ENCODE measurements around the gene OLIG3. TPM values are rescaled to one million over a fixed set of nuclear protein-coding genes. Genes with fewer than 3 reads are reported as not detected.

OLIG3 gene
- polyA plus RNA-seq, 1 of the 3 experiments (the other 2 are of a cell fraction): not detected

DNA sequence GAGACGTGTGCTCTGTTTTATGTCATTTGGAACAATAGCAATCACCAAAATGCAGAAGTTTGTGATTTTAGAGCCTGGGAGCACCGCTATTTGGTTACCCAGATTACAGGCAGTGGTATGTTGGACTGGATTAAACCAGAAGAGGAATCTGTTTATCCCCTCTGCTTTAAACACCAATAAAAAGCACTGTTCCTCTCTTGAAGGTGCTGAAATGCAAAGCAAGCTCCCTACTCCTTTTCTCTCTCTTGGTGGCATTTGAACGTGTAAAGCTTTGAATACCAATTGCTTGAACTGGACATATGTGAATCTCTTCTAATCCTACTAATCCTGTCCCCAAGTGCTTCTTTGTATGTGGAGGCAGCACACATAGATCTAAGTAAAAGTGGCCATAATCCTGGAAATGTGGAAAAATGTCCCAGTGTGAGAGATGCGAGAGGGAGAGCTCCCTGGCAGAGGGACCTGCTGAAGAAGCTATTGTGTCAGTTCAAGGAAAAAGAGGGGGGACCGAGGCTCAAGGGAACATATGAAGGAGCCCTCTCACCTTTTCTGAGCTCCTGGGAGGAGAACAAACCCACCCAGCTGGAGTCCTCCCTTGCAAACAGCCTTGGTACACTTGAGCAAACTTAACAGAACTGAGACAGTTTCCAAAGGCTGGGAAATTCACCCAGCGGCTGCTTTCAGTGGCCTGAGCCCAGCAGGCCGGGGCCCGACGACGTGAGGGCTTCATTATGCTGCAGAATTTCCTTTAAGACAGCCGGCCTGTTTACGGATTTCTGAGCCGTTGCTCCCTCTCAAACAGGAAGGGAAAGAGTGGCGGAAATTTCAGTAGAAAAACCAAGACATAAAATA is 18.8 kb upstream of the OLIG3 start:
- H3K9me2 ChIP-seq: no peaks in the 10 kb centered on the region
- POLR2A ChIA-PET: no interaction called here

More for the DNA sequence above, 18.8 kb upstream of the OLIG3 start:
- no peak overlapping the region for H2AFZ ChIP-seq (ENCODE audit: low read depth)
- no peak overlapping the region for H3K4me2 ChIP-seq
- H3K4me3 ChIP-seq (ENCODE audit: low read depth in 2 of 2, low read length in 1 of 2): no peak overlapping the region
- TF ChIP-seq, protein P1, sequence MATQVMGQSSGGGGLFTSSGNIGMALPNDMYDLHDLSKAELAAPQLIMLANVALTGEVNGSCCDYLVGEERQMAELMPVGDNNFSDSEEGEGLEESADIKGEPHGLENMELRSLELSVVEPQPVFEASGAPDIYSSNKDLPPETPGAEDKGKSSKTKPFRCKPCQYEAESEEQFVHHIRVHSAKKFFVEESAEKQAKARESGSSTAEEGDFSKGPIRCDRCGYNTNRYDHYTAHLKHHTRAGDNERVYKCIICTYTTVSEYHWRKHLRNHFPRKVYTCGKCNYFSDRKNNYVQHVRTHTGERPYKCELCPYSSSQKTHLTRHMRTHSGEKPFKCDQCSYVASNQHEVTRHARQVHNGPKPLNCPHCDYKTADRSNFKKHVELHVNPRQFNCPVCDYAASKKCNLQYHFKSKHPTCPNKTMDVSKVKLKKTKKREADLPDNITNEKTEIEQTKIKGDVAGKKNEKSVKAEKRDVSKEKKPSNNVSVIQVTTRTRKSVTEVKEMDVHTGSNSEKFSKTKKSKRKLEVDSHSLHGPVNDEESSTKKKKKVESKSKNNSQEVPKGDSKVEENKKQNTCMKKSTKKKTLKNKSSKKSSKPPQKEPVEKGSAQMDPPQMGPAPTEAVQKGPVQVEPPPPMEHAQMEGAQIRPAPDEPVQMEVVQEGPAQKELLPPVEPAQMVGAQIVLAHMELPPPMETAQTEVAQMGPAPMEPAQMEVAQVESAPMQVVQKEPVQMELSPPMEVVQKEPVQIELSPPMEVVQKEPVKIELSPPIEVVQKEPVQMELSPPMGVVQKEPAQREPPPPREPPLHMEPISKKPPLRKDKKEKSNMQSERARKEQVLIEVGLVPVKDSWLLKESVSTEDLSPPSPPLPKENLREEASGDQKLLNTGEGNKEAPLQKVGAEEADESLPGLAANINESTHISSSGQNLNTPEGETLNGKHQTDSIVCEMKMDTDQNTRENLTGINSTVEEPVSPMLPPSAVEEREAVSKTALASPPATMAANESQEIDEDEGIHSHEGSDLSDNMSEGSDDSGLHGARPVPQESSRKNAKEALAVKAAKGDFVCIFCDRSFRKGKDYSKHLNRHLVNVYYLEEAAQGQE (IDR thresholded peaks at IDR 0.05; ENCODE audit: low read depth, low read length): no peak
- TF ChIP-seq, protein P2, sequence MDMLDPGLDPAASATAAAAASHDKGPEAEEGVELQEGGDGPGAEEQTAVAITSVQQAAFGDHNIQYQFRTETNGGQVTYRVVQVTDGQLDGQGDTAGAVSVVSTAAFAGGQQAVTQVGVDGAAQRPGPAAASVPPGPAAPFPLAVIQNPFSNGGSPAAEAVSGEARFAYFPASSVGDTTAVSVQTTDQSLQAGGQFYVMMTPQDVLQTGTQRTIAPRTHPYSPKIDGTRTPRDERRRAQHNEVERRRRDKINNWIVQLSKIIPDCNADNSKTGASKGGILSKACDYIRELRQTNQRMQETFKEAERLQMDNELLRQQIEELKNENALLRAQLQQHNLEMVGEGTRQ (IDR thresholded peaks at IDR 0.05; ENCODE audit: borderline replicate concordance, low read depth, low read length): no peak
- TF ChIP-seq TCF12 (IDR thresholded peaks at IDR 0.05) (no peak), ELF1 (IDR thresholded peaks at IDR 0.05) (no peak), MEF2A (IDR thresholded peaks at IDR 0.05; ENCODE audit: borderline replicate concordance, low read depth) (no peak), EZH2phosphoT487 (IDR thresholded peaks at IDR 0.05; ENCODE audit: borderline replicate concordance, low read depth) (no peak), MXI1 (IDR thresholded peaks at IDR 0.05; ENCODE audit: low read depth, low read length) (no peak), RFX5 (IDR thresholded peaks at IDR 0.05; ENCODE audit: low read length) (no peak), SMC3 (IDR thresholded peaks at IDR 0.05; ENCODE audit: low read depth, low read length) (no peak), RCOR1 (IDR thresholded peaks at IDR 0.05; ENCODE audit: low read length) (no peak)
- TF ChIP-seq, protein P3, sequence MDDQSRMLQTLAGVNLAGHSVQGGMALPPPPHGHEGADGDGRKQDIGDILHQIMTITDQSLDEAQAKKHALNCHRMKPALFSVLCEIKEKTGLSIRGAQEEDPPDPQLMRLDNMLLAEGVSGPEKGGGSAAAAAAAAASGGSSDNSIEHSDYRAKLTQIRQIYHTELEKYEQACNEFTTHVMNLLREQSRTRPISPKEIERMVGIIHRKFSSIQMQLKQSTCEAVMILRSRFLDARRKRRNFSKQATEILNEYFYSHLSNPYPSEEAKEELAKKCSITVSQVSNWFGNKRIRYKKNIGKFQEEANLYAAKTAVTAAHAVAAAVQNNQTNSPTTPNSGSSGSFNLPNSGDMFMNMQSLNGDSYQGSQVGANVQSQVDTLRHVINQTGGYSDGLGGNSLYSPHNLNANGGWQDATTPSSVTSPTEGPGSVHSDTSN (IDR thresholded peaks at IDR 0.05): no peak
- no peak overlapping the region for H3K27ac ChIP-seq (ENCODE audit: low read depth in 2 of 2, low read length in 1 of 2)
- H3K27me3 ChIP-seq (ENCODE audit: insufficient read depth): no peaks in the 10 kb centered on the region; the same call in 1 of the 2 replicates
- H3K9me3 ChIP-seq: no peaks in the 10 kb centered on the region
- no peaks in the 10 kb centered on the region for H4K20me1 ChIP-seq (ENCODE audit: insufficient read depth)
- H3K4me1 ChIP-seq (ENCODE audit: control insufficient read depth in 1 of 2, insufficient read depth in 2 of 2, low read depth in 1 of 2, low read length in 1 of 2): no peaks in the 10 kb centered on the region
- no peaks in the 10 kb centered on the region for H3K36me3 ChIP-seq (replicated peaks in 1 of 2; ENCODE audit: control insufficient read depth in 1 of 2, insufficient read depth in 2 of 2, low read length in 1 of 2)
- WGBS (ENCODE audit: low lambda C conversion rate): 5% methylated on average over 13 of the region's 14 CpGs
- H3K9ac ChIP-seq: no peak overlapping the region
- CTCF ChIA-PET: no interaction called here
- H3F3A ChIP-seq (replicated peaks; ENCODE audit: insufficient read depth): no peaks in the 10 kb centered on the region
- DNase-seq: no peak
- no peaks in the 10 kb centered on the region for H3K79me2 ChIP-seq (ENCODE audit: insufficient read depth)
